B cell (primary cell): ENCODE data around the gene EP400. TPM values are rescaled to one million over a fixed set of nuclear protein-coding genes. Genes with fewer than 3 reads are reported as not detected.

ENCODE experiments used
- ATAC-seq: fragments of 200-7000 bp; cut with Tn5 transposase; one replicate; pipeline ENCODE4 v1.10.0; 2021; ENCODE audit warnings: low read depth, mild to moderate bottlenecking, moderate number of reproducible peaks, moderate library complexity
- CTCF ChIA-PET: fragments of 350-600 bp; sonication (Branson Sonifier 250); formaldehyde crosslinking; loops from one replicate; lab custom pipeline; 2021; ENCODE audit warnings: antibody characterized with exemption, inconsistent platforms; lab: Charles Lee
- POLR2A ChIA-PET: fragments of 350-600 bp; sonication (Branson Sonifier 250); formaldehyde crosslinking; loops from one replicate; lab custom pipeline; 2021; ENCODE audit warnings: antibody characterized with exemption; lab: Charles Lee
- DNase-seq: peaks from one replicate; pipeline ENCODE4 v3.0.0; 2013
- H2AFZ ChIP-seq: 2 replicates; pipeline ENCODE4 v1.6.1; 2012; ENCODE audit warnings: mild to moderate bottlenecking, low read depth, low read length; ENCODE audit not compliant: insufficient read depth, poor library complexity, severe bottlenecking
- H3K27ac ChIP-seq, 2 donors: 1 replicate in 1 of 2; 2 replicates in 1 of 2; pipeline ENCODE4 v1.5.1; 2012 to 2013; ENCODE audit warnings: low read length in 2 of 2, mild to moderate bottlenecking in 2 of 2, moderate library complexity in 1 of 2
- H3K27me3 ChIP-seq, 4 experiments: fragments of 200-600 bp in 1 of 4; sonication (generic) in 1 of 4; replicated peaks in 1 of 4; 1 replicate in 2 of 4; 2 replicates in 2 of 4; pipeline versions ENCODE4 v1.6.1 to v1.7.0; 2013 to 2016; ENCODE audit warnings: low read length in 3 of 4, mild to moderate bottlenecking in 2 of 4, mixed read lengths in 1 of 4, moderate library complexity in 1 of 4; ENCODE audit not compliant: insufficient read depth in 4 of 4, control insufficient read depth in 3 of 4; ENCODE audit errors: control extremely low read depth in 1 of 4
- H3K36me3 ChIP-seq, 2 experiments: replicated peaks in 1 of 2; 1 replicate in 1 of 2; 2 replicates in 1 of 2; pipeline versions ENCODE4 v1.6.1 to v1.7.1; 2013; ENCODE audit warnings: low read length in 1 of 2; ENCODE audit not compliant: insufficient read depth in 2 of 2, control insufficient read depth in 1 of 2; ENCODE audit errors: control extremely low read depth in 1 of 2, extremely low read depth in 1 of 2
- H3K4me1 ChIP-seq, 2 donors: fragments of 200-600 bp in 1 of 2; sonication (generic) in 1 of 2; 1 replicate in 1 of 2; 2 replicates in 1 of 2; pipeline versions ENCODE4 v1.5.1 to v1.6.1; 2013 to 2017; ENCODE audit warnings: low read length in 2 of 2; ENCODE audit not compliant: control insufficient read depth in 2 of 2, insufficient read depth in 2 of 2
- H3K4me2 ChIP-seq: replicated peaks from 2 replicates; pipeline ENCODE3; 2012; ENCODE audit warnings: mild to moderate bottlenecking, low read depth, low read length; ENCODE audit not compliant: poor library complexity, severe bottlenecking
- H3K4me3 ChIP-seq, 5 experiments: fragments of 200-600 bp in 1 of 5; sonication (generic) in 1 of 5; 1 replicate in 3 of 5; 2 replicates in 2 of 5; pipeline versions ENCODE4 v1.5.1 to v1.7.0; 2011 to 2016; ENCODE audit warnings: low read length in 4 of 5, mild to moderate bottlenecking in 4 of 5, low read depth in 2 of 5, control low read depth in 1 of 5, moderate library complexity in 1 of 5; ENCODE audit not compliant: insufficient read depth in 1 of 5; ENCODE audit errors: control extremely low read depth in 1 of 5, extremely low read depth in 1 of 5
- H3K79me2 ChIP-seq: fragments of 200-600 bp; sonication (generic); one replicate; pipeline ENCODE4 v1.6.0; 2016; ENCODE audit warnings: low read length; ENCODE audit not compliant: control insufficient read depth, insufficient read depth
- H3K9ac ChIP-seq: fragments of 200-600 bp; sonication (generic); 2 replicates; pipeline ENCODE4 v1.6.1; 2017; ENCODE audit warnings: mild to moderate bottlenecking, low read length, moderate library complexity
- H3K9me3 ChIP-seq, 3 donors: one replicate each; pipeline versions ENCODE4 v1.6.1 to v1.7.1; 2013; ENCODE audit warnings: low read length in 2 of 3; ENCODE audit not compliant: control insufficient read depth in 2 of 3, insufficient read depth in 1 of 3; ENCODE audit errors: control extremely low read depth in 1 of 3
- H4K20me1 ChIP-seq: 2 replicates; pipeline ENCODE4 v1.6.0; 2012; ENCODE audit warnings: mild to moderate bottlenecking, low read length; ENCODE audit not compliant: insufficient read depth, control insufficient read depth, poor library complexity, severe bottlenecking
- H3K27ac Mint-ChIP-seq: one replicate; pipeline ENCODE4 v1.8.0; 2021; ENCODE audit warnings: mixed read lengths
- H3K27me3 Mint-ChIP-seq: one replicate; pipeline ENCODE4 v1.8.0; 2021; ENCODE audit warnings: mixed read lengths
- H3K4me1 Mint-ChIP-seq: one replicate; pipeline ENCODE4 v1.8.0; 2021; ENCODE audit warnings: mixed read lengths
- H3K4me3 Mint-ChIP-seq: one replicate; pipeline ENCODE4 v1.8.0; 2021; ENCODE audit warnings: mixed read lengths
- H3K9me3 Mint-ChIP-seq: one replicate; pipeline ENCODE4 v1.8.0; 2022; ENCODE audit warnings: mixed read lengths; ENCODE audit not compliant: insufficient read depth
- CTCF ChIP-seq: fragments of 200-600 bp; IDR thresholded peaks from one replicate; pipeline ENCODE4 v1.8.0; 2022; ENCODE audit warnings: antibody characterized with exemption, mild to moderate bottlenecking
- EZH2 ChIP-seq: IDR thresholded peaks from 2 replicates; pipeline ENCODE4 v1.6.1; 2012; ENCODE audit warnings: borderline replicate concordance, low read depth, mild to moderate bottlenecking, moderate library complexity, low read length; ENCODE audit not compliant: insufficient read depth, poor library complexity, severe bottlenecking
- WGBS: methylation state at CpG from one replicate; pipeline ENCODE4 v1.1.5; 2013; ENCODE audit warnings: missing lambda C conversion rate; ENCODE audit not compliant: insufficient coverage; 5-methylcytosine and 5-hydroxymethylcytosine counted together
- intact Hi-C: fragments of 100-400 bp; cut with micrococcal nuclease; formaldehyde crosslinking; loops from one replicate; pipeline ENCODE4 v1.10.0; 2022
- polyA plus RNA-seq: library from polyadenylated mRNA; depleted of rRNA; stranded (reverse); fragments of >200 nt; gene quantifications from 2 replicates; pipeline ENCODE4 v1.2.3, GENCODE V29; 2012
- total RNA-seq, 2 donors: library from RNA; stranded (reverse); fragments of 120-200 nt in 1 of 2; gene quantifications; 1 replicate in 1 of 2; 2 replicates in 1 of 2; pipeline versions ENCODE4 v1.2.3 to v1.2.4, GENCODE V29; 2013 to 2022

The EP400 gene
- total and polyA plus RNA-seq, 2 donors (not counting 1 experiment from before 2014, with no cell fraction given): 17.3 to 82.2 TPM

GRCh38 chr12:131989021-131989420 is 39.3 kb downstream of the EP400 start:
- ChIA-PET POLR2A (no interaction called here), CTCF (interaction anchor here (1.7 kb wide), 1 partner anchor 138 kb away, joined by 5 read pairs; no protein-coding TSS in a partner anchor)
- peaks cover 4 to 88% of the 10 kb centered on the region in 2 experiments for H3K36me3 ChIP-seq
- no peaks in the 10 kb centered on the region for H3K4me1 Mint-ChIP-seq
- no peak overlapping the region for H3K4me3 Mint-ChIP-seq
- no peaks in the 10 kb centered on the region for H3K9me3 ChIP-seq
- DNase-seq (no peak), ATAC-seq (no peak)
- H3K27me3 Mint-ChIP-seq: no peaks in the 10 kb centered on the region
- H3K9me3 Mint-ChIP-seq: no peaks in the 10 kb centered on the region
- H3K27ac ChIP-seq: no peak overlapping the region
- H3K27ac Mint-ChIP-seq: no peak overlapping the region
- H3K4me1 ChIP-seq: no peaks in the 10 kb centered on the region
- H3K4me3 ChIP-seq: no peak overlapping the region
- H2AFZ ChIP-seq: no peak overlapping the region
- intact Hi-C loops: no loop called here
- no peaks in the 10 kb centered on the region for H3K79me2 ChIP-seq
- H3K4me2 ChIP-seq: no peak overlapping the region
- 97% methylated on average over 12 of the region's 12 CpGs for WGBS
- TF ChIP-seq EZH2 (no peak), CTCF (no peak)
- H3K27me3 ChIP-seq: no peaks in the 10 kb centered on the region
- no peaks in the 10 kb centered on the region for H4K20me1 ChIP-seq
- H3K9ac ChIP-seq: no peak overlapping the region

DNA sequence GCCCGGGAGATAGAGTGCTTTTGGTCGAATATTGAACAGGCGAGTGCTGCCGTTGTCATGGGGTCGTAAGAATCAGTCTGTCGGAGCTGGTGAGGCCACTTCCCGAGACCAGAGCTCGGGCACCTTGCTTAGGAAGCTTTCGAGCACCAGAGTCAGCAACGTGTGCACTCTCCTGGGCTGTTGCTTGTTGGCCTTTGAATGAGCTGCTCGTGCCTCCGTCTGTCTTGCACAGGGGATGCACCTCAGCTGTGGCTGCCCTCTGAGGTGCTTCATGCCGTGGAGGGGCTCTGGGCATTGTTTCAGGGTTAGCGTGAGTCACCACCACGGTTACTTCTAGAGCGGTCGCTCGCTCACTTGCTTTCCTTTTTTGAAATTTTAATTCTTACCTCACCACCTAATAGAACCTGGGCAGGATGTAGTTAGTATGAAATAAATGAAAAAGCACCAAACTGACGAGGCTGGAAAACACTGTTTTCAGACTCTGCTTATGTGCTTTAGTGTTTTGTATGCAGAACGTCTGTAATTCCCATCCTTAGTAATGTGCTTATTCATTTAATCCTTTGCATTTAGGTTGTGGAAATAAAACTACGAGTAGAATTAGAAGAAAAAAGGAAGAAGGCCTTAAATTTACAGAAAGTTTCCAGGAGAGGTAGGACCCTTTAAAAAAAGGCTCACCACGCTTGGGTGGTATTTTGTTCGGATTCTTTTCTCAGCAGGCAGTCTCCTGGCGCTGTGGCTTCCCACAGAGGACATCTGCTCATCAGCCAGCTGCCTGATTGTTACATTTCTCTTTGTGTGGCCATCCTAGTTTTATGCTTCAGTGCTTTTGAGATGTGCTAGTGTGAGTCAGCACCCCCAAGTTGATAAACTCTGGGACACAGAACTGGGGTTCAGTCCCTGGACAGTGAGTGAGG is 40.6 kb downstream of the EP400 start:
- no peaks in the 10 kb centered on the region for H3K4me1 ChIP-seq
- no peaks in the 10 kb centered on the region for H3K79me2 ChIP-seq
- no peak overlapping the region for H3K4me3 ChIP-seq
- Mint-ChIP-seq H3K27me3 (no peaks in the 10 kb centered on the region), H3K9me3 (no peaks in the 10 kb centered on the region), H3K27ac (no peak overlapping the region), H3K4me1 (no peaks in the 10 kb centered on the region), H3K4me3 (no peak overlapping the region)
- no peak overlapping the region for H3K4me2 ChIP-seq
- H3K9ac ChIP-seq: no peak overlapping the region
- H3K27me3 ChIP-seq: no peaks in the 10 kb centered on the region
- POLR2A ChIA-PET: no interaction called here
- H2AFZ ChIP-seq: no peak overlapping the region
- peaks cover 4 to 90% of the 10 kb centered on the region in 2 experiments for H3K36me3 ChIP-seq
- CTCF ChIA-PET: no interaction called here
- H3K9me3 ChIP-seq: no peaks in the 10 kb centered on the region
- intact Hi-C loops: no loop called here
- TF ChIP-seq EZH2 (no peak), CTCF (no peak)
- no peak overlapping the region for H3K27ac ChIP-seq
- ATAC-seq (no peak), DNase-seq (no peak)
- H4K20me1 ChIP-seq: no peaks in the 10 kb centered on the region
- WGBS: 91% methylated on average over 17 of the region's 24 CpGs
